ENCODE data around the gene NKX2-3.

- TF ChIP-seq CHD2 (IDR thresholded peaks at IDR 0.05; ENCODE audit: low read depth, low read length) (no peak), ZNF561 (CRISPR knock-in tag; conservative IDR thresholded peaks at IDR 0.05) (no peak), ESRRA (IDR thresholded peaks at IDR 0.05; ENCODE audit: borderline replicate concordance, low read depth) (no peak), ZNF445 (CRISPR knock-in tag; IDR thresholded peaks at IDR 0.05; ENCODE audit: low read depth) (no peak), NR3C1 (CRISPR knock-in tag; IDR thresholded peaks at IDR 0.05) (no peak), MAX (CRISPR knock-in tag; IDR thresholded peaks at IDR 0.05) (no peak), MYBL2 (IDR thresholded peaks at IDR 0.05; ENCODE audit: low read depth) (no peak), MYBL2 (CRISPR knock-in tag; IDR thresholded peaks at IDR 0.05; ENCODE audit: borderline replicate concordance) (no peak), POLR2A (conservative IDR thresholded peaks at IDR 0.05) (no peak), HNRNPUL1 (IDR thresholded peaks at IDR 0.05; ENCODE audit: low read length) (no peak)
Measured at GRCh38 chr10:99513061-99513460, 19.7 kb upstream of the NKX2-3 start.
